ENCODE measurements around the gene SIRPA. TPM values are rescaled to one million over a fixed set of nuclear protein-coding genes. Genes with fewer than 3 reads are reported as not detected.

SIRPA gene
- 12.2 and 18.3 TPM in 2 replicates for total RNA-seq (ENCODE audit: low replicate concordance)

DNA sequence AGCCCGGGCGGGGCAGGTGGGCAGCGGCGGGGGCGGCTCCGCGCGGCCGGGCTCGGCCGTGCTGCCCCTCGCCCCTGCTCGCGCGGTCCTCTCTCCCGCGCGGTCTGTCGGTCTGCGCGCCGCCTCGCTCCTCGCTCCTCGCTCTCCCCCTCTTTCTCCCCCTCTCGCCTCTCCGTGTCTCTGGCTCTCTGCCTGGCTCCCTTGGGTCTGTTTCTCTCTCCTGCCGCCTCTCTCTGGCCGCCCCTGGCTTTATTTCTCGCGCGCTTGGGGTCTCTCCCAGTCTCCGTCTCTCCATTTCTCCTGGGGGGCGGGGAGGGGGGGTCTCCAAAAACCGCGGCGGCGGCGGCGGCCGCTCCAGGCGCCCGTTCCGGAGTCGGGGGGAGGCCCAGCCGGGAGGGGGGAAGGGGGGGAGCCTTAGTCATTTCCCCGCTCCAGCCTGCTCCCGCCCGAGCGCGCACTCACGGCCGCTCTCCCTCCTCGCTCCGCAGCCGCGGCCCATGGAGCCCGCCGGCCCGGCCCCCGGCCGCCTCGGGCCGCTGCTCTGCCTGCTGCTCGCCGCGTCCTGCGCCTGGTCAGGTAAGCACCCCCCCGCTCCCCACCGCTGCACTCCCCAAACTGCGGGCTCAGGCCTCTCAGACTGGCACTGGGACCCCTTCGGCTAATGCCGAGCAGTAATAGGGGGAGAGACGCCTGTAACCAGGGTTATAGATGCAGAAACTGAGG, at the start of gene SIRPA:
Gene SIRPA (plus strand): TSS at position 457 of the 723 bp plus-strand sequence. CDS start 41 bp downstream, at position 498.
- H3K4me3 ChIP-seq (ENCODE audit: low read depth, low read length), result peak within 1 kb of the TSS; percentile 73
- peak; percentile 62 for DNase-seq (ENCODE audit: low read depth)
- TF ChIP-seq, protein P1, sequence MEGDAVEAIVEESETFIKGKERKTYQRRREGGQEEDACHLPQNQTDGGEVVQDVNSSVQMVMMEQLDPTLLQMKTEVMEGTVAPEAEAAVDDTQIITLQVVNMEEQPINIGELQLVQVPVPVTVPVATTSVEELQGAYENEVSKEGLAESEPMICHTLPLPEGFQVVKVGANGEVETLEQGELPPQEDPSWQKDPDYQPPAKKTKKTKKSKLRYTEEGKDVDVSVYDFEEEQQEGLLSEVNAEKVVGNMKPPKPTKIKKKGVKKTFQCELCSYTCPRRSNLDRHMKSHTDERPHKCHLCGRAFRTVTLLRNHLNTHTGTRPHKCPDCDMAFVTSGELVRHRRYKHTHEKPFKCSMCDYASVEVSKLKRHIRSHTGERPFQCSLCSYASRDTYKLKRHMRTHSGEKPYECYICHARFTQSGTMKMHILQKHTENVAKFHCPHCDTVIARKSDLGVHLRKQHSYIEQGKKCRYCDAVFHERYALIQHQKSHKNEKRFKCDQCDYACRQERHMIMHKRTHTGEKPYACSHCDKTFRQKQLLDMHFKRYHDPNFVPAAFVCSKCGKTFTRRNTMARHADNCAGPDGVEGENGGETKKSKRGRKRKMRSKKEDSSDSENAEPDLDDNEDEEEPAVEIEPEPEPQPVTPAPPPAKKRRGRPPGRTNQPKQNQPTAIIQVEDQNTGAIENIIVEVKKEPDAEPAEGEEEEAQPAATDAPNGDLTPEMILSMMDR (IDR thresholded peaks at IDR 0.05; ENCODE audit: insufficient read depth, low read length), result no peak

DNA sequence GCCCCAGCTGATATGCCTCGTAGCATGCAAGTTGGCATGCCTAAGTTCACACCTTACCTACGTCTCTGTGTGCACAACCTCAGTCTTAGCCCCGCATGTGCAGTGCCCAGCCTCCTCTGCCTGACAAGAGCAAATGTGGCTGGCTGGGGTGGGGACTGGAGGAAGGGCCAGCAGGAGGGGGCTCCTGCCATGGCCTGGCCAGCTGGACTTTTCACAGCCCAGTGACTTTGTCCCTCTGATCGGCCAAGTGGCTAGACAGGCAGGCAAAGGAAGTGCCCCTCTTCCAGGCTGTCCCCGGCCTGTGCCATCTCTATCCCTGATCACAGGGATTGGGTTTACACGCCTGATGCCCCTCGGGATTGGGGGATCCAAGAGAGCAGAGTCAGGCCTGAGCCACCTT, 49.5 kb upstream of the SIRPA start:
- TF ChIP-seq, protein P1 (IDR thresholded peaks at IDR 0.05; ENCODE audit: insufficient read depth, low read length), result no peak
- DNase-seq (ENCODE audit: low read depth), result no peak
- H3K4me3 ChIP-seq (ENCODE audit: low read depth, low read length), result no peak overlapping the region

DNA sequence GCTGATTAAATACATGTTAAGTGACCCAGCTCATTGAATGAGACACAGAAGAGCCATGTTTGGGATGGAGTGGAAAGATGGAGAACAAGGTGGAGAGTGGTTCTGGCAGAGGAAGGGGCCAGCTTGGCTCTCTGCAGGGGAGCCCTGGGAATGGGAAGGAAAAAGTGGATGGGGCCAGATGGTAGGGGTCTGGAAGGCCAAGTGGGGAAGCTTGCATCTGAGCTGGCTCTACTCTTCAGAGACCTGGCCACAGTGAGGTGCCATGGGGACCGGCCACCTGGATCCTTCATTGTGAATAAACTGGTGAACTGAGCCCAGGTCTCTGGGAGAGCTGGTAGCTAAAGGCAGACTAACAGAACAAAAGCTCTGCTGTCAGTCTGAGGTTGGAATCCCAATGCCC, 48.9 kb upstream of the SIRPA start:
- no peak for DNase-seq (ENCODE audit: low read depth)
- H3K4me3 ChIP-seq (ENCODE audit: low read depth, low read length), result no peak overlapping the region
- TF ChIP-seq, protein P1 (IDR thresholded peaks at IDR 0.05; ENCODE audit: insufficient read depth, low read length), result no peak

DNA sequence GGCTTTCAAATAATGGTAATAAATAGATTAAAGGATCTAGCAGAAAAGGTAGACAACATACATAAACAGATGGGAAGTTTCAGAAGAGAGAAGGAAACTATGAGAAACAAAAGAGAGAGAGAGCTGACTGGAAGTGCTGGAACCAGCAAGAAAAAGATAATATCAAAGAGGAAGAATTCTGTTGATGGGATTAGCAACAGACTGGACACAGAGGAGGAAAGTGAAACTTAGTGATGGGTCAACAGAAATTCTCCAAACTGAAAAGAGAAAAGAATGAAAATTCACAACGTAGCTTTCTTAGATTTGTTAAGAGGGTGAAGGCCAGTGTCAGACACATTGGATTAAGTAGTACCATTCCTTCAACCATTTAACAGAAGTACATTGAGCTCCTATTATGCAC, 48.3 kb upstream of the SIRPA start:
- TF ChIP-seq, protein P1 (IDR thresholded peaks at IDR 0.05; ENCODE audit: insufficient read depth, low read length), result no peak
- no peak overlapping the region for H3K4me3 ChIP-seq (ENCODE audit: low read depth, low read length)
- DNase-seq (ENCODE audit: low read depth), result no peak

DNA sequence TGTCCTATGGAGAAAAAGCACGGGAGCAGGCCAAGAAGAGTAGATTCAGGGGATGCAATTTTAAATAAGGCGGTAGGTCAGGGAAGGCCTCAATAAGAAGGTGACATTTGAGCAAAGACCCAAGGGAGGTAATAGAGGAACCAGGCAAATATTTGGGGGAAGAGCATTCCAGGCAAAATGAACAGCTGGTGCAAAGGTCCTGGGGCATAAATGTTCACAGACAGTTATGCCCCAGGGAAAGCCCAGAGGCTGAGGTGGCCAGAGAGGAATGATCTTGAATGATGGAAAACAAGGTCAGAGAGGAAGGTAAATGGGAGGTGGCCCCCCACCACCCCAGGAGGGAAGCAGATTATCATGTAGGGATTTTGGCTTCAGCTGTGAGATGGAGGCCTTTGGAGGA, 47.4 kb upstream of the SIRPA start:
- TF ChIP-seq, protein P1 (IDR thresholded peaks at IDR 0.05; ENCODE audit: insufficient read depth, low read length), result no peak
- no peak for DNase-seq (ENCODE audit: low read depth)
- no peak overlapping the region for H3K4me3 ChIP-seq (ENCODE audit: low read depth, low read length)

DNA sequence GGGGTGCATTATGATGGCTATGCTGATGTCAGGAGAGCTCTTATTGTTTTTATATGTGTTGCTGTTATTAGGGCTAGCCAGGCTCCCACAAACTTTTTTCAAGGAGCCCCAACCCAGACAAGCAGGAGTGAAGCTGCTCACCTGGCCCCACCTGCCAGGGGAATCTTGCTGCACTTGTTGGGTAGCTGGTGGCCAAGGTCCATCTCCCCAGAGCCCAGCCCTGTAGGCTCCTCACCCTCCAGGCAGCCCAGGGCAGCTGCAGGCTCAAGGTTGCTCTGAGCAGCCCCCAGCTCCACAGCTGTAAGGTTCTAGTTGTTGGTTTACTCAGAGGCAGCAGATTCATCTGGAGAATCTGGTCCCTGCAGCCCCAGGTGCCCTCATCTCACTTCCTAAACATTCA, 46.8 kb upstream of the SIRPA start:
- H3K4me3 ChIP-seq (ENCODE audit: low read depth, low read length), result no peak overlapping the region
- TF ChIP-seq, protein P1 (IDR thresholded peaks at IDR 0.05; ENCODE audit: insufficient read depth, low read length), result no peak
- DNase-seq (ENCODE audit: low read depth), result no peak

DNA sequence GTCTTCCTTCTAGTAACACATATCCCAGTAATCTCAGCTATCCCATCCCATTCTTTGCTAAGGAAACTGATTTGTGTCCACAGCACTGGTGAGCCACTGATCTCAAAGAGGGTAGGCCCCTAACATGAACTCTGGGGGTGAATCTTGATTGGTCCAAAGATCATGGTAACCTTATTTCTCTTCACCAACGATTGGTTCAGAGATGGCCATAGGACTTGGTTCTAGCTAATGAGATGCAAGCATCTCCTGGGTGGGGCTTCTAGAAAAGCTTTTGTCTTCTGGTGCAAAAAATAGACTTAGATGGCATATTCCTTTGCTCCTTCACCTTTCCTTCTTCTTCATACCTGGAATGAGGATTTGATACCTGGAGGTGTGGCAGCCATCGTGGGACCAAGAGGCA, 43.8 kb upstream of the SIRPA start:
- no peak for DNase-seq (ENCODE audit: low read depth)
- TF ChIP-seq, protein P1 (IDR thresholded peaks at IDR 0.05; ENCODE audit: insufficient read depth, low read length), result no peak
- H3K4me3 ChIP-seq (ENCODE audit: low read depth, low read length), result no peak overlapping the region

Data from fibroblast of the aortic adventitia (primary cell).